CD4-positive, alpha-beta memory T cell (primary cell): ENCODE results near the gene GFPT1. TPM values are rescaled to one million over a fixed set of nuclear protein-coding genes. Genes with fewer than 3 reads are reported as not detected.

Source experiments
- CTCF ChIA-PET: fragments of 350-600 bp; sonication (Branson Sonifier 250); formaldehyde crosslinking; loops from one replicate; lab custom pipeline; 2021; ENCODE audit warnings: inconsistent platforms; ENCODE audit not compliant: partially characterized antibody; lab: Charles Lee
- POLR2A ChIA-PET: fragments of 350-600 bp; sonication (Branson Sonifier 250); formaldehyde crosslinking; loops from one replicate; lab custom pipeline; 2021; ENCODE audit not compliant: partially characterized antibody; lab: Charles Lee
- DNase-seq, 5 donors: peaks; one replicate each; pipeline versions ENCODE4 v3.0.0 to v3.0.0-alpha.2; 2020 to 2022; ENCODE audit warnings: mixed read lengths in 1 of 5
- H3K27ac ChIP-seq: one replicate; pipeline ENCODE4 v1.7.0; 2013; ENCODE audit warnings: low read depth, low read length
- H3K27me3 ChIP-seq: 2 replicates; pipeline ENCODE4 v1.7.0; 2013; ENCODE audit warnings: mild to moderate bottlenecking, low read length, moderate library complexity; ENCODE audit not compliant: insufficient read depth
- H3K36me3 ChIP-seq: 2 replicates; pipeline ENCODE4 v1.7.0; 2013; ENCODE audit warnings: mild to moderate bottlenecking, low read length, moderate library complexity; ENCODE audit not compliant: insufficient read depth
- H3K4me1 ChIP-seq: 2 replicates; pipeline ENCODE4 v1.7.0; 2013; ENCODE audit warnings: mild to moderate bottlenecking, low read length, moderate library complexity; ENCODE audit not compliant: insufficient read depth
- H3K4me3 ChIP-seq, 2 donors: one replicate each; pipeline ENCODE4 v1.7.0; 2013; ENCODE audit warnings: low read length in 2 of 2, mild to moderate bottlenecking in 1 of 2
- H3K9me3 ChIP-seq, 2 donors: one replicate each; pipeline ENCODE4 v1.7.0; 2013; ENCODE audit warnings: low read length in 2 of 2, control low read depth in 1 of 2; ENCODE audit not compliant: control insufficient read depth in 1 of 2
- H3K27ac Mint-ChIP-seq, 7 donors: one replicate each; pipeline ENCODE4 v1.8.0; 2020 to 2021; ENCODE audit warnings: mixed read lengths in 7 of 7, mild to moderate bottlenecking in 6 of 7, inconsistent platforms in 3 of 7, moderate library complexity in 3 of 7
- H3K27me3 Mint-ChIP-seq, 2 donors: one replicate each; pipeline ENCODE4 v1.8.0; 2020 to 2021; ENCODE audit warnings: mixed read lengths in 2 of 2
- H3K36me3 Mint-ChIP-seq, 2 donors: one replicate each; pipeline ENCODE4 v1.8.0; 2020 to 2021; ENCODE audit warnings: mixed read lengths in 2 of 2, inconsistent platforms in 1 of 2, mild to moderate bottlenecking in 1 of 2
- H3K4me1 Mint-ChIP-seq, 4 donors: one replicate each; pipeline ENCODE4 v1.8.0; 2020 to 2021; ENCODE audit warnings: mixed read lengths in 4 of 4, mild to moderate bottlenecking in 1 of 4
- H3K4me3 Mint-ChIP-seq, 8 donors: one replicate each; pipeline ENCODE4 v1.8.0; 2020 to 2021; ENCODE audit warnings: mixed read lengths in 8 of 8, mild to moderate bottlenecking in 7 of 8, moderate library complexity in 6 of 8, inconsistent platforms in 3 of 8
- H3K9me3 Mint-ChIP-seq, 8 donors: one replicate each; pipeline ENCODE4 v1.8.0; 2020 to 2021; ENCODE audit warnings: mixed read lengths in 8 of 8, mild to moderate bottlenecking in 5 of 8, inconsistent platforms in 3 of 8, moderate library complexity in 1 of 8
- intact Hi-C: fragments of 100-400 bp; cut with micrococcal nuclease; formaldehyde crosslinking; loops from one replicate; pipeline ENCODE4 v1.15.1; 2023
- polyA plus RNA-seq, 2 donors: library from polyadenylated mRNA; unstranded; fragments of 300-500 nt; fragmentation: Illumina TruSeq; gene quantifications; one replicate each; pipeline ENCODE4 v1.2.3, GENCODE V29; 2021
- total RNA-seq, 2 experiments: library from RNA; stranded (reverse); gene quantifications; one replicate each; pipeline ENCODE4 v1.2.3, GENCODE V29; 2021

Gene GFPT1
- total and polyA plus RNA-seq, 4 experiments from 2014 or later: 8.4 to 25.8 (median 18.8) TPM

GRCh38 chr2:69395866-69396265 is 8.8 kb upstream of the GFPT1 start:
- peaks cover 10% of the 10 kb centered on the region for H3K36me3 ChIP-seq
- H3K27me3 ChIP-seq: no peaks in the 10 kb centered on the region
- H3K4me1 ChIP-seq: no peaks in the 10 kb centered on the region
- H3K4me1 Mint-ChIP-seq: no peaks in the 10 kb centered on the region
- no peak overlapping the region for H3K4me3 ChIP-seq
- no peaks in the 10 kb centered on the region for H3K9me3 ChIP-seq
- no peak overlapping the region for H3K27ac Mint-ChIP-seq
- CTCF ChIA-PET: no interaction called here
- DNase-seq: no peak
- no peak overlapping the region for H3K27ac ChIP-seq
- intact Hi-C loops: no loop called here
- H3K4me3 Mint-ChIP-seq: no peak overlapping the region
- peaks cover 34 to 41% of the 10 kb centered on the region in 2 donors for H3K36me3 Mint-ChIP-seq
- no peaks in the 10 kb centered on the region for H3K9me3 Mint-ChIP-seq
- no peaks in the 10 kb centered on the region for H3K27me3 Mint-ChIP-seq
- POLR2A ChIA-PET: no interaction called here

DNA sequence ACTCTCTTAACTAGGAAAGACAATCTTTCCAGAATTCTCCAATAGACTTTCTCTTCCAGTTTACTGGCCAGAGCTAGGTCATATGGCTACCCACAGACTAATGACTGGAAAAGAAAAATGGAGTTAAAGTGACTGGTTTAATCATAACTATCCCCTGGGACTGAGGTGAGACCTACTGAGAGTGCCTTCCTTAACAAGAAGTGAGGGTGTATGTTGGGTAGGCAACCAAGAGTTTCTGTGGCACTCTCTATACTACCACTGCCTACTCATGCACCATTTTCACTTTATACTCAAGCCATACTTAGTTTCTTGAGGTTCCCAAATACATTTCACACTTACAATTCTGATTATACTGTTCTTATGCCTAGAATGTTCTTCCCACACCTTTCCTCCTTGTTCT is 6.9 kb upstream of the GFPT1 start:
- no peak overlapping the region for H3K4me3 Mint-ChIP-seq
- H3K36me3 Mint-ChIP-seq: peaks cover 24 to 27% of the 10 kb centered on the region in 2 donors
- Histone ChIP-seq H3K36me3 (peaks cover 10% of the 10 kb centered on the region), H3K4me1 (no peaks in the 10 kb centered on the region), H3K27me3 (no peaks in the 10 kb centered on the region), H3K9me3 (no peaks in the 10 kb centered on the region), H3K4me3 (no peak overlapping the region), H3K27ac (no peak overlapping the region)
- H3K27ac Mint-ChIP-seq: peak overlapping the region in 1 of 7 donors; percentile 31
- no peak for DNase-seq
- intact Hi-C loops: no loop called here
- no peaks in the 10 kb centered on the region for H3K9me3 Mint-ChIP-seq
- no peaks in the 10 kb centered on the region for H3K4me1 Mint-ChIP-seq
- CTCF ChIA-PET: no interaction called here
- no peaks in the 10 kb centered on the region for H3K27me3 Mint-ChIP-seq
- POLR2A ChIA-PET: no interaction called here

DNA sequence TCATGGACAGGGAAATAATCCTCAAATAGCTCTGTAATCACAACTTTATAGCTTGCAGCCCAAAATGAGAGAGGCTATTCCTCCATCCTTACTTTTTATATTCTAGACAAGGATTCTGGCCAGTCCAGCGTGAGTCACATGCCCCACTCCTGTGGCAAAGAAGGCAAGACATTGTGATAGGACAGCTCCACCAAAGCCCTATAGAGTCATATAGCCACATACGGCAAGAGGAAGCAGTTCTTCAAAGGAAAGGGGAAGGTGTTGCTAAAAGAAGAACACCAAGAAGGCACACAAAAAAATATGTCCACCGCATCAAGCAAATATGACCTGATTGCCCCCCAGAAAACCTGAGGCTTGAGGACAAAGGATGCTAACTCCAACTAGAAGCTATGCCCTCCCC is 3.4 kb upstream of the GFPT1 start:
- Histone ChIP-seq H3K27ac (no peak overlapping the region), H3K36me3 (no peaks in the 10 kb centered on the region), H3K4me1 (peaks cover 18% of the 10 kb centered on the region), H3K27me3 (no peaks in the 10 kb centered on the region), H3K9me3 (no peaks in the 10 kb centered on the region), H3K4me3 (no peak overlapping the region)
- Mint-ChIP-seq H3K36me3 (peaks cover 13 to 17% of the 10 kb centered on the region in 2 donors), H3K4me3 (no peak overlapping the region), H3K27ac (no peak overlapping the region), H3K9me3 (no peaks in the 10 kb centered on the region), H3K27me3 (no peaks in the 10 kb centered on the region), H3K4me1 (peaks cover 13 to 27% (median 18%) of the 10 kb centered on the region in 4 donors)
- ChIA-PET CTCF (interaction anchor here (0.6 to 2.7 kb wide), 4 partner anchors 14 to 334 kb away, joined by 3 to 13 read pairs (median 4); partner anchors contain the start of gene NFU1), POLR2A (interaction anchor here (0.5 to 2.5 kb wide), 2 partner anchors 46 to 734 kb away, joined by 4 to 11 read pairs; partner anchors contain the start of gene NFU1)
- no peak for DNase-seq
- intact Hi-C loops: no loop called here

- Histone ChIP-seq H3K4me3 (no peak overlapping the region), H3K4me1 (peaks cover 19% of the 10 kb centered on the region), H3K27ac (no peak overlapping the region), H3K27me3 (no peaks in the 10 kb centered on the region), H3K9me3 (no peaks in the 10 kb centered on the region), H3K36me3 (no peaks in the 10 kb centered on the region)
- Mint-ChIP-seq H3K27ac (no peak overlapping the region), H3K27me3 (no peaks in the 10 kb centered on the region), H3K36me3 (peaks cover 11 to 15% of the 10 kb centered on the region in 2 donors), H3K4me3 (no peak overlapping the region), H3K9me3 (no peaks in the 10 kb centered on the region), H3K4me1 (peaks cover 14 to 28% (median 20%) of the 10 kb centered on the region in 4 donors)
- ChIA-PET CTCF (interaction anchor here (1.2 to 2.7 kb wide), 3 partner anchors 14 to 335 kb away, joined by 3 to 13 read pairs (median 4); partner anchors contain the start of gene NFU1), POLR2A (interaction anchor here (2.5 kb wide), 1 partner anchor 47 kb away, joined by 11 read pairs; the partner anchor contains the start of gene NFU1)
- DNase-seq: no peak
- intact Hi-C loops: no loop called here
Measured at GRCh38 chr2:69390001-69390400, 3.0 kb upstream of the GFPT1 start.

GRCh38 chr2:69389271-69389670 is 2.2 kb upstream of the GFPT1 start:
- H3K4me3 ChIP-seq: no peak overlapping the region
- peaks cover 14 to 29% (median 25%) of the 10 kb centered on the region in 4 donors for H3K4me1 Mint-ChIP-seq
- no peak for DNase-seq
- no peak overlapping the region for H3K27ac Mint-ChIP-seq
- POLR2A ChIA-PET: interaction anchor here (2.5 kb wide), 1 partner anchor 48 kb away, joined by 11 read pairs; the partner anchor contains the start of gene NFU1
- no peaks in the 10 kb centered on the region for H3K9me3 Mint-ChIP-seq
- peak overlapping the region in 1 of 8 donors; percentile 43 for H3K4me3 Mint-ChIP-seq
- H3K27ac ChIP-seq: no peak overlapping the region
- H3K4me1 ChIP-seq: peaks cover 25% of the 10 kb centered on the region
- intact Hi-C loops: loop anchor here (5.0 to 10.0 kb wide), 3 partner anchors 256 to 906 kb away; partner anchors contain the start of genes AAK1, C2orf42 and SNRPG
- CTCF ChIA-PET: interaction anchor here (0.9 to 2.7 kb wide), 2 partner anchors 13 to 48 kb away, joined by 3 to 13 read pairs; partner anchors contain the start of gene NFU1
- H3K27me3 ChIP-seq: no peaks in the 10 kb centered on the region
- no peaks in the 10 kb centered on the region for H3K36me3 ChIP-seq
- H3K9me3 ChIP-seq: no peaks in the 10 kb centered on the region
- no peaks in the 10 kb centered on the region for H3K27me3 Mint-ChIP-seq
- H3K36me3 Mint-ChIP-seq: peaks cover 5 to 8% of the 10 kb centered on the region in 2 donors

GRCh38 chr2:69387770-69388481 is 899 bp upstream of the GFPT1 start:
- Mint-ChIP-seq H3K9me3 (no peaks in the 10 kb centered on the region), H3K4me1 (peaks cover 20 to 41% (median 32%) of the 10 kb centered on the region in 4 donors), H3K27ac (peak overlapping the region; percentile 80 to 97 (median 88)), H3K27me3 (no peaks in the 10 kb centered on the region), H3K36me3 (no peaks in the 10 kb centered on the region), H3K4me3 (peak overlapping the region; percentile 84 to 91 (median 89))
- intact Hi-C loops: loop anchor here (1.0 to 10.0 kb wide), 5 partner anchors 49 to 907 kb away; partner anchors contain the start of genes AAK1, C2orf42, GMCL1 and NFU1
- ChIA-PET CTCF (interaction anchor here (0.9 to 1.0 kb wide), 3 partner anchors 9 to 49 kb away, joined by 3 to 5 read pairs (median 4); partner anchors contain the start of gene NFU1), POLR2A (interaction anchor here (1.2 to 1.3 kb wide), 2 partner anchors 49 to 1680 kb away, joined by 4 to 6 read pairs; partner anchors contain the start of genes NAGK and NFU1)
- Histone ChIP-seq H3K4me1 (peaks cover 34% of the 10 kb centered on the region), H3K4me3 (peak overlapping the region; percentile 2 to 66), H3K9me3 (no peaks in the 10 kb centered on the region), H3K27me3 (no peaks in the 10 kb centered on the region), H3K36me3 (no peaks in the 10 kb centered on the region), H3K27ac (peak overlapping the region; percentile 66)
- DNase-seq: no peak
